HG02852 (cell line): Measurements from ENCODE around the gene TLE4.

ENCODE experiments used
- ATAC-seq: cut with Tn5 transposase; IDR thresholded peaks from one replicate; pipeline ENCODE4 v1.9.1; 2021; ENCODE audit warnings: mild to moderate bottlenecking, moderate library complexity; ENCODE audit not compliant: unreplicated experiment

TLE4 gene

GRCh38 chr9:79570448-79571308 is 1.1 kb upstream of the TLE4 start:
- no peak for ATAC-seq

DNA sequence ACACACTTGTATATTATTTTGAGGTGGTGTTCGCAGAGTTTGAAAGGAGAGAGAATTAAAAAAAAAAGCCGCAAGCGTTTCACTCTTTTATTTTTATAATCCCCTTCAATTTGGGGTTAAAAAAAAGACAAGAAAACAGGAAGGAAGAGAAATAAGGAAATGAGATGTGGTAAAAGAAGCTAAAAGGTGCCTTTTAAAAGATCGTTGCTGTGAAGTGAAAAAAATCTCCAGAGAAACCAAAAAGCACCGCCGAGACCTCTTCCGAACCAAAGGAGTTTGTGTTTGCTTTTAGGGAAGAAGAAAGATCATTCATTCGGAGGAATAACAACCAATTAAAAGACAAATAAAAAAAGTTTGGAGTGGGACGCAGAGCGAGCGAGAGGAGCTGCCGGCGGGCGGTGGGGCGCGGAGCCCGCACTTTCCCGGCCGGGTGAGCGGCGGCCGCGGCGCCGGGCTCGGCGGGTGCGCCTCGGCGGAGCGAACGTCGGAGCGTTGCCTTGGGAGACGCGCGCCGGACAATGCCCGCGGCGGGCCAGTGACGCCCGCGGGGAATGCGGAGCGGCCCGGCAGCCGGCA is 355 bp downstream of the TLE4 start:
- ATAC-seq, result no peak

- ATAC-seq, result no peak
Measured at GRCh38 chr9:79572608-79573411, 1.0 kb downstream of the TLE4 start.

DNA sequence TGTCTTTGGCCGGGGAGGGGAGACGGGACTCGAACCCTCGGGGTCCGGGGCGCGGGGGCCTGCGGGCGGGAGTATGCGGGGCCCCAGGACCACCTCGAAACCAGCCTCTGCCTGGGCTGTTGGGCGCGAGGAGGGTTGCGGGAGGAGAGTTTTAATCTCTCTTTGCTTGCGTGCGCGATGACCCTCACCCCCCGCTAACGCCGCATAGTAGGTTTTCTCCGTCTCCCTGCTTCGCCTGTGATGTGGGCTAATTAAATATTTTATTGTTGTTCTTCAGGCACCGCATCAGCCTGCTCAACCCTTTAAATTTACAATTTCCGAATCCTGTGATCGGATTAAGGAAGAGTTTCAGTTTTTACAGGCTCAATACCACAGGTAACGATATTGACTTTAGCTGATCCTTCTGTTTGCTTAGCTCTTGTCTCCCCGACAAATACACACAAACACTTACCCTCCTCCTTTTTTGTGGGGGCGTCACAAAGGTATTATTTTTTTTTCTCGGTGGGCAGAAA is 1.7 kb downstream of the TLE4 start:
- no peak for ATAC-seq

- no peak for ATAC-seq
Measured at GRCh38 chr9:79574136-79574535, 2.4 kb downstream of the TLE4 start.

DNA sequence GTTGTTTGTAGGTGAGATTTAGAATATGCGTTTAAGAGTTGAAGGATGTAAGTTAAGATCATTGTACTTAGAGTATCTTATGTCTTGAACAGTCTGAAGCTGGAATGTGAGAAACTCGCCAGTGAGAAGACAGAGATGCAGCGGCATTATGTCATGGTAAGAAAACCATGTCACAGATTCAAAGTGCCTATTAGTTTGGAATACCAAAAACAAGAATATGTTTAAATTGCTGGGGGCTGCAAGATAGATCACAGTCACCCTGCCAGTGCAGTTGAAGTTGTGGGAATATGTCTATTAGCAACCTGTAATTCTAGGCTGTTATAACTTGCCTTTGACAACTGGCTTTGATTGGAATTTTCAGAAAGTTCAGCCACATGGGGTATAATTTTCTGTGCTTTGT is 3.0 kb downstream of the TLE4 start:
- ATAC-seq, result no peak

GRCh38 chr9:79575547-79575946 is 3.8 kb downstream of the TLE4 start:
- no peak for ATAC-seq

DNA sequence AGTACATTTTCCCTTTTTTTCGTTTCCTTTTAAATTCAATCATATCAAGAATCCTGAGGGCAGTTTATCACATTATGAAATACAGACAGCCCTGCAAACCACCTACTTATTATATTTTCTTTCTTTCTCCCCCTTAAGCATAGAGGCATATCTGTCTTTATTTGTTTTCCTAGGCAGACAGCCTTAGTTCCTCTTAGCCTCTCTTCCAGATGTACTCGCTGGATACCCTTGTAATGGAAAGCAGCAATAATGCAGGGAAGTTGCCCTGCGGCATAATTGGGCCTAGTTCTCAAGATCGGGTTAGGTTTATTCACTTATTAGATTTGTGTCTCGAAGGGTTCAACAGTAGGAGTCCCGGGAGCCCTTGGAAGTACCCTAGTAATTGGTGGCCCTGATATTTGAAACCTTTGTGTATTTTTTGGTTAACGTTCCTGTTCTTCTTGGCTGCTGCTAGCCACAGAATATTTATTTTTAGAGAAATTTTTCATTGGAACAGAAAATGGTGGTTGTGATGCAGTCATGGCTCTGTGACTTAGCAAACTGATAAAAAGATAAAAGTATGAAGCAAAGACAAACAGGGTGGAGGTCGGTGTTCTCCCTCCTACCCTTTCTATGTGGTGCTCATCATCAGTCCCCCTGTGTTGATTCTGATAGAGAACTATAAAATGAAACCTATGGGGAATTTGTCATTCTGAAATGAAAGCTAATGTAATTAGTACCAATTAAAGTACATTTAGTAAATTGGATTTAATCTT is 6.4 kb downstream of the TLE4 start:
- no peak for ATAC-seq

DNA sequence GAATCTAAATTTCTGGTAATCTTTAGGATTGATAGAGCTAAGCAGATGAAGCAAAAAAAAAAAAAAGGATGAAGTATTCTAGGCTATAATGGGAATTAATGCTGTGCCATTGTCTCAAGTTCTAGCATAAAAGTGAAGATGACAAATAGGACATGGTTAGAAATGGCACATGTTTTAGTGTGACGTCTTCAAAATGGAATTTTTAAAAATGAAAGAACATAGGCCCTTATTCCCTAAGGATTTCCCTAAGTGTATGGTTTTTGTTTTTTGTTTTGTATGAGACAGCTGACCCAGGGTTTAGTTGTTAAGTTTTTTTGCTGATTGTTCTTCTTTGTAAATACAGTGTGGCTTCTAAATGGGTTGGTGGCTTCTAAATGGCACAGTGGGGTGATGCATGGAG is 7.1 kb downstream of the TLE4 start:
- ATAC-seq, result no peak

- no peak for ATAC-seq
Measured at GRCh38 chr9:79579624-79580023, 7.9 kb downstream of the TLE4 start.

- no peak for ATAC-seq
Measured at GRCh38 chr9:79580055-79580454, 8.3 kb downstream of the TLE4 start.

GRCh38 chr9:79581388-79581787 is 9.6 kb downstream of the TLE4 start:
- no peak for ATAC-seq

DNA sequence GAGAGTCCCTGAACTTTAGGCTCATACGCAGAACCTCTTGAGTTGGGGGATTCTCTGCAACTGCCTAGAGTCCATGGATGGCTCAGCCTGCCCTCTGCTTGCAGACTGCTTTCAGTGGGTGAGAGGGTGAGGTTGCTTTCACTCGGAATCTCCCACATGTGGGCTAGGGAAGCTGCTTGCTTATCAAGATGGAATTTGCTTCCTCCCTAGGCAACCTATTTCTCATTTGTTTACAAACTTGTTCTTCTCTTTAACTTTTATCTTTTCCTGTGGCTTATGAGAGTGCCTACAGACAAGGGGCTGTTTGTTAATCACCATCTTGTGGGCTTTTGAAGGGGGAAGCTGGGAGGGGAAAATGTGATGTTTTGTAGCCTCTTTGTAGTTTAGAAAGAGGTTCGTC is 10.0 kb downstream of the TLE4 start:
- no peak for ATAC-seq

- ATAC-seq, result peak; percentile 78
Measured at GRCh38 chr9:79583952-79584654, 12.3 kb downstream of the TLE4 start.

GRCh38 chr9:79584655-79584982 is 12.9 kb downstream of the TLE4 start:
- ATAC-seq, result no peak

DNA sequence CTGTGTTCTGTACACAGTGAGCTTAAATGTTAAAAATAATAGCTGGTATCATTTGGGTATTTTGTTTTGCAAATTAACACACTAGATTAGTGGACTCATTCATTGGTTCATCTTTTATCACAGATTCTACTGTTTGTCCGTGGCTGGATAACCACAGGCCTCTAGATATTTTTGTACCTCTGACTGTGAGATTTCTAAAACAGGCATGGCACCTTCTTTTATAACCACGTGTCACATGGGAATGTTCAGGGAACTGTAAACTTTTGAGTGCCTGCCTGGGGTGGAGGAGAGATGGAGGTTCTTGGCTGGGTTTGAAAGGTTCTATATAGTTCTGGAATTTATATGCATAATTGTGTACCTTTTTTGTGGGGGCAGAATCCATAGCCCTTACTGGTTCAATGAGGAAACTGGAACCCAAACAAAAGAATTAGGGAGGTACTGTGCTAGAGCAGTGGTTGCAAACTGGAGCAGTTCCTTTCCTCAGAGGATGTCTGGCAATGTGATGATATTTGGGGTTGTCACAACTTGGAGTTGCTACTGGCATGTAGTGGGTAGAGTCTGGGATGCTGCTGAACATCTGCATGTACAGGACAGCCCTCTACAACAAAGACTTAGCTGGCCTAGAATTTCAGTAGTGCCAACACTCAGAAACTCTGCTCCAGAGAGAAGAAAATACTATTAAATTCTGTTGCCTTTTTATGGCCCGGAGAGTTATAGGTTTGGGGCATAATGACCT is 16.9 kb downstream of the TLE4 start:
- ATAC-seq, result no peak

- no peak for ATAC-seq
Measured at GRCh38 chr9:79591458-79591857, 19.7 kb downstream of the TLE4 start.

DNA sequence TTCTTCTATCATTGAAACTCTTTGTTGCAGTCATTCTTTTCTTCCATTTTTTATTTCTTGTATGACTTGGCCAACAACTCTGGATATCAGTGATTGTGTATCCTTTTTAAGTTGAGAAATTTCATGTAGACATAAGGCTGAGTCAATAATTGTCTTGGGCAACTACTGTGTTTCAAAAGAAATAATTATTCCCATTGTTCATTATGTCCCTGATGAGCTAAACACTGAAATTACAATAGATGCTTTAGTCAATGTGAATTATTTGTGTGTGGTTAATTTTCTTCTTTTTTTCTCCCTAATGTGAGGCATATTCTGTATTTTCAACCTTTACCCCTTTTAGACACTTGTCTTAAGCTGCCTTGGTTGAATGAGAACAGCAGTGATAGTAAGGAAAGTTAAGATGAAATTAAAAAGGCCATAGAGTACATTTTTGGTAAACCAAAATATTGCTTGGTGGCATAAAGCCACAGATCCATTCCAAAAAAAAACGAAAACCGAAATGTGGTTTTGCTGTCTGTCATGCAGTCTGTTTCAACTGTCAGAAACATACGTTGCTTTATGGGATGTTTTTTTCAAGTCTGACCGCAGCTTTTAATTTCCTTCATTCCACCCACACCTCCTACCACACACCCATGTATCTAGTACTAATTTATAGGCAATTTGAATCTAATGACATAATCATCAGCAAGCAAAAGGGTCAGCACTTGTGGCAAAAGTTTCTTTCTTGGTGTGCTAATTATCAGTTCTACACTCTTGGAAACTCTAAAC is 21.1 kb downstream of the TLE4 start:
- ATAC-seq, result peak; percentile 41
